A673 (cell line): ENCODE results near the gene ARID3B. TPM values are rescaled to one million over a fixed set of nuclear protein-coding genes. Genes with fewer than 3 reads are reported as not detected.

Source experiments
- BruUV-seq: library from RNA; stranded (reverse); fragments of 400-500 nt; replicated peaks from 2 replicates; lab custom pipeline; 2021; lab: Mats Ljungman, UMichigan
- CTCF ChIA-PET: fragments of 300-600 bp; sonication (Branson Sonifier 250); formaldehyde crosslinking; loops from one replicate; lab custom pipeline; 2022; ENCODE audit warnings: antibody characterized with exemption; lab: Charles Lee
- POLR2A ChIA-PET: fragments of 300-600 bp; sonication (Branson Sonifier 250); formaldehyde crosslinking; loops from one replicate; lab custom pipeline; 2022; ENCODE audit warnings: antibody characterized with exemption; ENCODE audit not compliant: low non-redundant PET; lab: Charles Lee
- DNase-seq: peaks from one replicate; pipeline ENCODE4 v3.0.0-alpha.2; 2015; ENCODE audit warnings: low spot score
- H3K27ac ChIP-seq: fragments of 200-600 bp; sonication (generic); 2 replicates; pipeline ENCODE4 v1.5.1; 2016; ENCODE audit warnings: mixed run types, low read depth, mild to moderate bottlenecking, mixed read lengths, antibody characterized with exemption, low read length; ENCODE audit not compliant: poor library complexity, severe bottlenecking
- H3K27me3 ChIP-seq: fragments of 200-600 bp; sonication (generic); replicated peaks from 2 replicates; pipeline ENCODE4 v1.6.1; 2017; ENCODE audit warnings: mixed run types, low read depth, mild to moderate bottlenecking, mixed read lengths, antibody characterized with exemption, low read length; ENCODE audit not compliant: insufficient read depth, poor library complexity
- H3K36me3 ChIP-seq: fragments of 200-600 bp; sonication (generic); 2 replicates; pipeline ENCODE4 v1.6.1; 2016; ENCODE audit warnings: mixed run types, mild to moderate bottlenecking, mixed read lengths, antibody characterized with exemption, low read length; ENCODE audit not compliant: insufficient read depth, poor library complexity, severe bottlenecking
- H3K4me1 ChIP-seq: fragments of 200-600 bp; sonication (generic); 2 replicates; pipeline ENCODE4 v1.6.1; 2017; ENCODE audit warnings: mixed run types, mild to moderate bottlenecking, mixed read lengths, antibody characterized with exemption, low read length; ENCODE audit not compliant: insufficient read depth, poor library complexity, severe bottlenecking
- H3K4me3 ChIP-seq: fragments of 200-600 bp; sonication (generic); 2 replicates; pipeline ENCODE4 v1.5.1; 2016; ENCODE audit warnings: low read depth, mixed run types, mild to moderate bottlenecking, mixed read lengths, low read length; ENCODE audit not compliant: poor library complexity, severe bottlenecking
- H3K9me3 ChIP-seq: fragments of 200-600 bp; sonication (generic); 2 replicates; pipeline ENCODE4 v1.6.1; 2016; ENCODE audit warnings: mixed run types, low read depth, mild to moderate bottlenecking, mixed read lengths, antibody characterized with exemption, low read length; ENCODE audit not compliant: poor library complexity, severe bottlenecking
- EZH2 ChIP-seq: fragments of 200-600 bp; sonication (generic); IDR thresholded peaks from 2 replicates; pipeline ENCODE4 v1.6.1; 2017; ENCODE audit warnings: borderline replicate concordance, low read depth, mild to moderate bottlenecking, mixed read lengths, antibody characterized with exemption, low read length; ENCODE audit not compliant: poor library complexity, severe bottlenecking
- intact Hi-C: fragments of 100-400 bp; cut with micrococcal nuclease; formaldehyde crosslinking; loops from one replicate; pipeline ENCODE4 v1.10.0; 2022; ENCODE audit not compliant: unreplicated experiment
- total RNA-seq: library from RNA; stranded (reverse); gene quantifications from 2 replicates; pipeline ENCODE4 v1.2.3, GENCODE V29; 2021
- TF ChIP-seq, protein P1 (sequence below): fragments of 300-800, 200-600 bp; sonication (generic); conservative IDR thresholded peaks from 2 replicates; pipeline ENCODE4 v1.5.1; 2017; ENCODE audit warnings: low read depth, mild to moderate bottlenecking, antibody characterized with exemption, low read length, moderate library complexity, mixed read lengths

Gene ARID3B
- total RNA-seq, 1 experiment from 2014 or later = 18.3 TPM

- H3K27ac ChIP-seq = no peak overlapping the region
- ChIA-PET POLR2A (no interaction called here), CTCF (no interaction called here)
- H3K4me1 ChIP-seq = peaks cover 18% of the 10 kb centered on the region
- BruUV-seq = no TSS peak
- H3K9me3 ChIP-seq = no peaks in the 10 kb centered on the region
- no peak for TF ChIP-seq EZH2
- TF ChIP-seq, protein P1, sequence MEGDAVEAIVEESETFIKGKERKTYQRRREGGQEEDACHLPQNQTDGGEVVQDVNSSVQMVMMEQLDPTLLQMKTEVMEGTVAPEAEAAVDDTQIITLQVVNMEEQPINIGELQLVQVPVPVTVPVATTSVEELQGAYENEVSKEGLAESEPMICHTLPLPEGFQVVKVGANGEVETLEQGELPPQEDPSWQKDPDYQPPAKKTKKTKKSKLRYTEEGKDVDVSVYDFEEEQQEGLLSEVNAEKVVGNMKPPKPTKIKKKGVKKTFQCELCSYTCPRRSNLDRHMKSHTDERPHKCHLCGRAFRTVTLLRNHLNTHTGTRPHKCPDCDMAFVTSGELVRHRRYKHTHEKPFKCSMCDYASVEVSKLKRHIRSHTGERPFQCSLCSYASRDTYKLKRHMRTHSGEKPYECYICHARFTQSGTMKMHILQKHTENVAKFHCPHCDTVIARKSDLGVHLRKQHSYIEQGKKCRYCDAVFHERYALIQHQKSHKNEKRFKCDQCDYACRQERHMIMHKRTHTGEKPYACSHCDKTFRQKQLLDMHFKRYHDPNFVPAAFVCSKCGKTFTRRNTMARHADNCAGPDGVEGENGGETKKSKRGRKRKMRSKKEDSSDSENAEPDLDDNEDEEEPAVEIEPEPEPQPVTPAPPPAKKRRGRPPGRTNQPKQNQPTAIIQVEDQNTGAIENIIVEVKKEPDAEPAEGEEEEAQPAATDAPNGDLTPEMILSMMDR = no peak
- H3K27me3 ChIP-seq = no peaks in the 10 kb centered on the region
- no peak overlapping the region for H3K4me3 ChIP-seq
- peaks cover 9% of the 10 kb centered on the region for H3K36me3 ChIP-seq
- DNase-seq = no peak
- intact Hi-C loops = no loop called here
Measured at GRCh38 chr15:74549816-74550215, 8.8 kb downstream of the ARID3B start.

GRCh38 chr15:74551714-74552113 lies 10.7 kb downstream of the ARID3B start:
- H3K4me3 ChIP-seq = no peak overlapping the region
- CTCF ChIA-PET = no interaction called here
- POLR2A ChIA-PET = no interaction called here
- no peak overlapping the region for H3K27ac ChIP-seq
- H3K9me3 ChIP-seq = no peaks in the 10 kb centered on the region
- no TSS peak for BruUV-seq
- H3K27me3 ChIP-seq = no peaks in the 10 kb centered on the region
- no peak for DNase-seq
- H3K4me1 ChIP-seq = peaks cover under 1% of the 10 kb centered on the region
- no peak for TF ChIP-seq EZH2
- TF ChIP-seq, protein P1 = no peak
- peaks cover 9% of the 10 kb centered on the region for H3K36me3 ChIP-seq
- intact Hi-C loops = no loop called here

DNA sequence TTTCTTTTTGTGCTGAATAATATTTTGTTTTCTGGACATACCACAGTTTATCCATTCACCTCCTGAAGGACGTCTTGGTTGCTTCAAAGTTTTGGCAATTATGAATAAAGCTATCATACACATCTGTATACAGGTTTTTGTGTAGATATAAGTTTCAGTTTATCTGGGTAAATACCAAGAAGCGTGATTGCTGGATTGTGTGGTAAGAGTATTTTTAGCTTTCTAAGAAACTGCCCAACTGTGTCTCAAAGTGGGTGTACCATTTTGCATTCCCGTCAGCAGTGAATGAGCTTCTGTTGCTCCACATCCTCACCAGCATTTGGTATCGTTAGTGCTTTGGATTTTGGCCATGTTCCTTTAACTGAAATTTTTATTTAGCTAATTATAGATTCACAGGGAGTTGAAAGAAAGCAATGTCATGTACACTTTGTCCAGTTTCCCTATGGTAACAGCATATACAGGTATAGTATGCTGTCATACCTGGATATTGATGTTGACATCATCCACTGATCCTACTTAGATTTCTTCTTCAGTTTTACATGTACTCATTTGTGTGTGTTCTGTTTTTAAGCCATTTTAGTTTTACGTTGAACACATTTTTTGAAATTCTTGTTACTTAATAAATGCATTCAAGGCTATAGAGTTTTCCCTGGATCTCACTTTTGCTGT lies 11.9 kb downstream of the ARID3B start:
- CTCF ChIA-PET = no interaction called here
- no peak for DNase-seq
- intact Hi-C loops = no loop called here
- TF ChIP-seq, protein P1 = no peak
- TF ChIP-seq EZH2 = no peak
- Histone ChIP-seq H3K4me1 (no peaks in the 10 kb centered on the region), H3K4me3 (no peak overlapping the region), H3K27me3 (no peaks in the 10 kb centered on the region), H3K9me3 (no peaks in the 10 kb centered on the region), H3K36me3 (peaks cover 9% of the 10 kb centered on the region), H3K27ac (no peak overlapping the region)
- no TSS peak for BruUV-seq
- POLR2A ChIA-PET = no interaction called here
